Colonic mucosa (tissue), 4 donors: ENCODE measurements around the gene SPAG16. TPM values are rescaled to one million over a fixed set of nuclear protein-coding genes. Genes with fewer than 3 reads are reported as not detected.

Source experiments
- DNase-seq: peaks from one replicate; pipeline ENCODE4 v3.0.0-alpha.2; 2020
- H3K27ac ChIP-seq: fragments of 200-600 bp; one replicate; pipeline ENCODE4 v1.8.0; 2021
- H3K27me3 ChIP-seq: fragments of 200-600 bp; one replicate; pipeline ENCODE4 v1.8.0; 2021
- H3K36me3 ChIP-seq: fragments of 200-600 bp; one replicate; pipeline ENCODE4 v1.8.0; 2021
- H3K4me1 ChIP-seq: fragments of 200-600 bp; one replicate; pipeline ENCODE4 v1.8.0; 2021; ENCODE audit warnings: mild to moderate bottlenecking
- H3K4me3 ChIP-seq: fragments of 200-600 bp; one replicate; pipeline ENCODE4 v1.8.0; 2021
- H3K9ac ChIP-seq, 2 donors: one replicate each; pipeline ENCODE4 v1.7.0; 2013; ENCODE audit warnings: control low read depth in 2 of 2, low read depth in 2 of 2, low read length in 2 of 2
- H3K9me3 ChIP-seq: fragments of 200-600 bp; one replicate; pipeline ENCODE4 v1.8.0; 2021
- CTCF ChIP-seq: fragments of 200-600 bp; IDR thresholded peaks from one replicate; pipeline ENCODE4 v1.8.0; 2022; ENCODE audit warnings: antibody characterized with exemption, mild to moderate bottlenecking
- intact Hi-C: fragments of 100-400 bp; cut with DNase I; formaldehyde crosslinking; loops from one replicate; pipeline ENCODE4 v1.14.1; 2022
- total RNA-seq, 2 donors: library from RNA; stranded (reverse); fragmentation: NEBNext Ultra II Directional in 1 of 2; extraction: Animal tissue kit (Norgen Biotek cat#: 25700) in 1 of 2; gene quantifications; one replicate each; pipeline ENCODE4 v1.2.1, GENCODE V29; 2021
- donor health status: healthy.
- donor health status: DM: no; HTN: no; CAD: no.
- donor health status: DM: no; HTN: no; CAD: no.

Gene SPAG16
- total RNA-seq, 2 donors from 2014 or later = 18.6 to 25.5 TPM

DNA sequence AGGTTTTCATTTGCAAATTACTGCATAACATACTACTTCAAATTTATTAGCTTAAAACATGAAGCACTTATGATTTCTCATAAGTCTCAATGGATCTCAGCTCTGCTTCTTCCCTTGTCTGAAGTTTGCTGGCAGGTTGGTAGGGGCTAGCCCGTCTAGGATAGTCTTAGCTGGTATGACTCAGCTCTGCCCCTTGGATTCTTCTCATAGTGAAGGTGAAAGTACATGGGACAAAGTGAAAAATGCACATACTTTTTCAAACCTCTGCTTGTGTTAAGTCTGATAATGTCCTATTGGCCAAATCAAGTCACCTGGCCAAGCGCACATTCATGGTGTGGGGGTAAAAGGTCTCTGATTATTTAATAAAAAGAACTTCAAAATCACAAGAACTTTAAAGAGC, 941.8 kb downstream of the SPAG16 start:
- Histone ChIP-seq H3K4me1 (no peaks in the 10 kb centered on the region), H3K36me3 (no peaks in the 10 kb centered on the region), H3K27ac (no peak overlapping the region), H3K9me3 (no peaks in the 10 kb centered on the region), H3K4me3 (no peak overlapping the region), H3K9ac (no peak overlapping the region), H3K27me3 (no peaks in the 10 kb centered on the region)
- DNase-seq = no peak
- no peak for TF ChIP-seq CTCF
- intact Hi-C loops = no loop called here

DNA sequence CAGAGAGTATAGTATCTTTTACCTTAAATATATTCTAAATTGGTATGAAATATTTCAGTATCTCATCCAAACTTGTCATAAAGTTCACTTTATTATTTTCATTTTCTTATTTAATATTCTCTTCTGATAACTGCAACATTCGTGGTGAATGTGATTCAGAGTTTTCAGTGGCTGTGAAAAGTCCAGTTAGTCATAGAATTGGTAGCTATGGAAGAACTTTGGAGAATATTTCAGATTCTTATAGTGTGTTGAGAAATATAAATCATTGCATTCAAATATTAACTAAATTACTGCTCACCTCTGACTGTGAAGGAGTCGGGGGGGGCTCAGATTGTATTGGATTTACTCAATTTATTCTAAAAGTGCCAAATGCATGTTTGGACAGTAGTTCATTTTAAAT, 948.0 kb downstream of the SPAG16 start:
- Histone ChIP-seq H3K27me3 (no peaks in the 10 kb centered on the region), H3K4me3 (no peak overlapping the region), H3K36me3 (no peaks in the 10 kb centered on the region), H3K9me3 (no peaks in the 10 kb centered on the region), H3K4me1 (no peaks in the 10 kb centered on the region), H3K27ac (no peak overlapping the region), H3K9ac (no peak overlapping the region)
- no peak for TF ChIP-seq CTCF
- DNase-seq = no peak
- intact Hi-C loops = no loop called here

- Histone ChIP-seq H3K4me1 (no peaks in the 10 kb centered on the region), H3K27ac (no peak overlapping the region), H3K9me3 (no peaks in the 10 kb centered on the region), H3K36me3 (no peaks in the 10 kb centered on the region), H3K9ac (no peak overlapping the region), H3K4me3 (no peak overlapping the region), H3K27me3 (no peaks in the 10 kb centered on the region)
- intact Hi-C loops = no loop called here
- TF ChIP-seq CTCF = no peak
- DNase-seq = no peak
Observed at GRCh38 chr2:214233164-214233563, 948.9 kb downstream of the SPAG16 start.

GRCh38 chr2:214242797-214243196, 958.5 kb downstream of the SPAG16 start:
- Histone ChIP-seq H3K27me3 (no peaks in the 10 kb centered on the region), H3K4me1 (no peaks in the 10 kb centered on the region), H3K9ac (no peak overlapping the region), H3K9me3 (no peaks in the 10 kb centered on the region), H3K4me3 (no peak overlapping the region), H3K27ac (no peak overlapping the region), H3K36me3 (no peaks in the 10 kb centered on the region)
- intact Hi-C loops = no loop called here
- no peak for TF ChIP-seq CTCF
- no peak for DNase-seq

GRCh38 chr2:214244847-214245246, 960.6 kb downstream of the SPAG16 start:
- intact Hi-C loops = no loop called here
- Histone ChIP-seq H3K9ac (no peak overlapping the region), H3K27me3 (no peaks in the 10 kb centered on the region), H3K9me3 (no peaks in the 10 kb centered on the region), H3K4me1 (no peaks in the 10 kb centered on the region), H3K4me3 (no peak overlapping the region), H3K27ac (no peak overlapping the region), H3K36me3 (no peaks in the 10 kb centered on the region)
- DNase-seq = no peak
- TF ChIP-seq CTCF = no peak

DNA sequence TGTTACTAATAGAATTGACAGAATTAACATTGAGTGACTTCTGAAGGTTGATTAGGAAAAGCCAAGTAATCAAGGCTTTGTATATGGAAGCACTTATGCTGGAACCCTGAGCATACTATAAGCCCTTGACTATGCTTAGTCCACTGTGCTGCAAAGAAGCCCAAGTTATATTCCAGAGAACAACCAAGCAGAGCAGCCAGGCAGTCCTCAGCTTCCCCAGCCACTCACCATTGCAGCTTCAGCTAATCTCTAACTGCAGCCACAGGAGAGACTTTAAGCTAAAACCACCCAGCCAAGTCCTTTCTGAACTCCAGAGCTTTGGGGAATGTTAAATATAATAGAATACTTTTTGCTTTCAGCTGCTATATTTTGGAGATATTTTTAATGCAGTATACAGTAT, 962.2 kb downstream of the SPAG16 start:
- no peaks in the 10 kb centered on the region for H3K27me3 ChIP-seq
- no peaks in the 10 kb centered on the region for H3K9me3 ChIP-seq
- intact Hi-C loops = no loop called here

More for the DNA sequence above, 962.2 kb downstream of the SPAG16 start:
- TF ChIP-seq CTCF = no peak
- Histone ChIP-seq H3K36me3 (no peaks in the 10 kb centered on the region), H3K4me3 (no peak overlapping the region), H3K4me1 (no peaks in the 10 kb centered on the region), H3K27ac (no peak overlapping the region), H3K9ac (no peak overlapping the region)
- DNase-seq = no peak
